GM19025 (cell line): ENCODE data around the gene SFRP5.

Experiments used
- ATAC-seq: cut with Tn5 transposase; IDR thresholded peaks from one replicate; pipeline ENCODE4 v1.9.1; 2021; ENCODE audit warnings: mild to moderate bottlenecking, low read depth, moderate library complexity; ENCODE audit not compliant: unreplicated experiment

SFRP5 gene

DNA sequence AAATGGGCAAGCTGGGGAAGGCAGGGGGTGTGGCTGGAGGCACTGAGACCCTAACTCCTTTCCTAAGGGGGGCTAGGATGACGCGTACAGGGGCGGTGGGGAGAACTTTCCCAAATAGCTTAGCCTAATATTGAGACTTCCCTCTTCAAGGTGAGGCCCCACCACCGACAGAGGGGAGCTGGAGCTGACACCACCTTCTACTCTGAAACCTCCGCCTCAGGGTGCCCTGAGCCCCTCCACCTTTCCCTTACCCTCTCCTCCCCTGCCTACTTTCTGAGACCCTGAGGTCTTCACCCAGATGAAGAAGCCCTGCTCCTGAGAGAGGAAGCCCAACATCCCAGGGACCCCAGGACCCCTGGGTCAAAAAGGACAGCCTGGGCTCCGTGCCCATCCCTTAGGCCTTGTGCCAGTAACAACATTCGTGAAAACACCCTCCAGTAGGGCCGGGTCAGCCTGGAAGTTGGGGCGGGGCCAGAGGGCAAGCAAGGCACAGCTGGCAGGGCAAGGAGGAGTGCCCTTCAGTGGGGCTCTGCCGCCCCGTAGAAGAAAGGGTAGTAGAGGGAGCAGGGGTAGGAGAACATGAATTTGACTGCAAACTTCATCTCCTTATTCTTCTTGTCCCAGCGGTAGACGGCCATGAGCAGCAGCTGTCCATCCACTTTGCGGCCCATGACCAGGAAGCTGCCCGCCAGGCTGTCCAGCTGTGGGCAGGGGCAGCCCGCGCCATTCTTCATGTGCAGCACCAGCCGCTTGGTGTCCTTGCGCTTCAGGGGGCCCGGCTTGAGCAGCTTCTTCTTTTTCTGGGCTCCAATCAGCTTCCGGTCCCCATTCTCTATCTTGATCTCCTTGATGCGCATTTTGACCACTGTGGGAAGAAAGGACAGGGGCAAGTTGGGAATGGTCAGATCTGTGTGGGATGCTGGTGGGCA lies 4.5 kb downstream of the SFRP5 start:
- ATAC-seq, result no peak

DNA sequence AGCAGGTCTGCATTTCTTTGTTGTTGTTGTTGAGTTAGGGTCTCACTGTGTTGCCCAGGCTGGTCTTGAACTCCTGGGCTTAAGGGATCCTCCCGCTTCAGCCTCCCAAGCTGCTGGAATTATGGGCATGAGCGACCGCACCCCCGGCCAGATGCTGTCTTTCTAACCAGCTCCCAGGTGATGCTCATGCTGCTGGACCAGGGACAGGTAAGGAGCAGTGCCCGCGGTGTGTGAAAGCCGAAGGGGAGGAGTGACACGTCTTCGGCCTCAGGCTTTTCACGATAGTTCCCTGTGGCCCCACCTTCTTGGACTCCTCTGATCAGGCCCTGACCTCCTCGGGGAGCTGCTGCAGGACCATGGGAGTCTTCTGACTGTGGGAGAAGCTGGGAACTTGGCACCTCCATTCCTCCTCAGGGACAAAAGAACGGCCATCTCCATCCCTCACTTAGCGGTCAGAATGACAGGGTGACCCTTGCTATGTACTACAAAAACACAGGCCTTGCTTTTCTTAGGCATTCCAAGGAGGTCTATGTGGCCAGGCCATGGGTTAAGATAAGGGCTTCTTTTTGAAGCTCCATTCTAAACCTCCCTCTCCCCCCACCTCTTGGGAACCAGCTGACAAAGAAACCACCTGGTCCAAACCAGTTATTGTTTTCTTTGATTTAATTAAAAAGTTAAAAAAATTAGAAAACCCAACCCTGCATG lies 5.5 kb downstream of the SFRP5 start:
- no peak for ATAC-seq

DNA sequence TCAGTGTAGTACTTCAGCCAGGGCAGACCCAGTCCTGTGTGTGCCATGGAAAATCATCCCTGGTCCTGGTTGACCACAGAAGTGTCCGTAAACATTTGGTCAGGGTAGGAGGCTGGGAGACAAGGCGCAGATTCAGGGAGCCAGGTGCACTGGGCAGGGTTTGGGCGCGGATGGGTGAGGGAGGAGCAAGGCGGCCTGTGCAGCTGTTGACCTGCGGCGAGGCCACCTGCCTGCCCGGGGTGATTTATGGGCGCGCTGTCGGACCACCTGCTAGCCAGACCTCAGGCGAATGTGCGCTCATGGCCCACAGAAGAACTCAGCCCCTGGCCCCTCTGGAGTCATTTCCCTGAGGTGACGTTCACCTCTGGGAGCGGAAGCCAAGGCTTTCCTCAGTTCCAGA lies 6.6 kb downstream of the SFRP5 start:
- no peak for ATAC-seq

DNA sequence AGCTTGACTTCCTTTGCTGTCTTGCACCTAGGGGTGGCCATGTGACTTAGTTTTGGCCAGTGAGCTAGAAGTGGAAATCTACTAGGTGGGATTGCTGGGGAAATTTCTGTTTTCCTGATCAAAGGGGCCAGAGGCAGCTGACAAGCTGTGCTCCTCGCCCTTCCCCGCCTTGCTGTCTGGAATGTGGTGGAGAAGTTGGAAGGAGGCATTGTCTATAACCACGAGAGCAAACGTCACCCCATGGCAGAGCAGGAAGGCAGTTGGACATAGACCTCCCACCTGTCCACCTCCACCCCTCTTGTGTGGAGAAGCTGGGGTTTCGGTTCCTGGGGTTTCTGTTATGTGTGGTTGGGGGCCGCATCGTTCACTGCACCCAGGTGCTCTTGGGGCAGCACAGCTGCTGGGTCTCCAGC lies 7.3 kb downstream of the SFRP5 start:
- ATAC-seq, result no peak

DNA sequence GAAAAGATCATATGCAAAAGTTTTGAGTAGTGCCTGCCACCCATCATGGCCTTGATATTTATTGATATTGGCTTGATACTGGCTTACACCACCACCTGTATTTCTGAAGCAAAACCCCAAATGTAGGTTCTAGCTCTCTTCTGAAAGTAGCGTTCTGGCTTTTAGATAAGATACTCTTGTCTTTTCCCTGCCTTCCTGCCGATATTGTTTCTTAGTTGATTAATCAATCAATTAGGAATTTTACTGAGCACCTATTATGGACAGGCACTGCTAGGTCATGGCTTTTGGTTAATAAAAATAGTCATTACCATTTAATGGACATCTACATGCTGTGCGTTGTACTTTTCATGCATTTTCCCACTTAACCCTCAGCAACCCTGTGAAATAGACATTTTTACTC lies 7.9 kb downstream of the SFRP5 start:
- ATAC-seq, result no peak

DNA sequence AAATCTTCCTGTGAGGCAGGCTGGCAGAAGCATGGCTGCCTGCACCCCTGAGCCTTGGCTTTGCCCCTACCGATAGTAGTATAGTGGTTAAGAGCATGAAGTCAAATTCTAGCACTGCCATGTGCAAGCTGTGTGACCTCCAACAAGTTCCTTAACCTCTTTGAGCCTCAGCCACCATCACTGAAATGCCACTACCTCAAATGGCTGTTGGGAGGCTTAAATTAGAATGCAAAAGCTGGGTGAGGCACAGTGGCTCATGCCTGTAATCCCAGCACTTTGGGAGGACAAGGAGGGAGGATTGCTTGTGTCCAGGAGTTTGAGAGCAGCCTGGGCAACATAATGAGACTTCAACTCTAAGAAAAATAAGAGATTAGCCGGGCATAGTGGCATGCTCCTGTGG lies 8.4 kb downstream of the SFRP5 start:
- ATAC-seq, result no peak

DNA sequence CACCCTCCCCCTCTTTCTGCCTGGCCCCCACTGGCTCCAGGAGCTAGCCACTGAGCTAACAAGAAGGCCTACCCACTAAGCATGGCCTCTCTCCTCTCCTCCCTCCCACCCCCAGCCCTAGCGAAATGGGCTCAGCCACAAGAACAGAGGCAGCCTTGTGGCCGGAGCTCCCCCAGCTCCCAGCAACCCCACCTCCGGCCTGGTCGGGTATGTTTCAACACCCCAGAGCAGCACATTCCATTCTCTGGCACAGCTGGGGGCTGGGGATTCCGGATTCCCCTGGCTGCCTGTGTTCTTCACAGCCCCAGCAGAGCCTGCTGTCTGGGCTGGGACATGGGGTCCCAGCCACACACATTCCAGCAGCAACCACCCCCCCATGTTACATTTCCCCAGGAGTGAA lies 9.0 kb downstream of the SFRP5 start:
- ATAC-seq, result no peak

DNA sequence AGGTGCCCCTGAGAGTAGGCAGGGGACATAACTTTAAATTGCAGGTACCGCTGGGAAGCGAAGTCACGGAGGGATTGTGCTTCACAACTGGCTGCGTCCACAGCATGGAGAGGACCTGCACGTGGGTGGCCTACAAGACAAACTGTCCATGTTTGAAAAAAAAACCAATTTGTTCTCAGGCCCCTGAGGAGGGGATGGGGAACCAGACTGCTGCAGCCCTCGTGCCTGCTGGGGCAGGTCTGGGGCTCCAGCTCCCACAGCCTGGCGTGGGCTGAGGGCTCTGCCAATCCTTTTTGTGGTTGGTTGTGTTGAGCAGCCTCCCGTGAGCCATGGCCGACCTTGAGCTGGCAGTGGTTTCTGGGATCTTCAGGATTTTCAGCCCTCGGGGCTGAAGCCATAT lies 9.7 kb downstream of the SFRP5 start:
- no peak for ATAC-seq

DNA sequence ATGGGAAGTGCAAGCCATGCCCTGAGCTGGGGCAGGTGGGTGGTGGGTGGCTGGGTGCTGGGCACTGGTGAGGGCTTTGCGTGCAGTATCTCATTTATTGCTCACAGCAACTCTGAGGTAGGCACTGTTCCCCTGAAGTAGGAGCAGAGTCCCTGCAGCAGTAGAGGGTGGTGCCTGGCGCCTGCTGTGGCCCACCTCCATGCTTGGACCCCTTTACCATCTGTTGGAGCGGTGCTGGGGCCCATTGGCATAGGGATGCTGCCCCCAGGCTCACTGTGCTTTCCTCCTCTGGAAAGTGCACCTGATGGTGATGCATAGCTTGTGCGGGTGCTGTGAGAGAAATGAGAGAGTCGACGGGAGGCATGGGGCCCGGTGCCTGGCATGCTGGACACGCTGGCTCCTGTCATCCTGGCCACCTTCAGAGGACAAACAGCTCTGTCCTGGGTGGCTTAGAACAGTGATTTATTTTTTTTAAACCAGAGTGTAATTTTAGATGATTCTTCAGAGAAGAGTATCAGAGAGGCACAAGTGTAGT lies 10.4 kb downstream of the SFRP5 start:
- ATAC-seq, result no peak

DNA sequence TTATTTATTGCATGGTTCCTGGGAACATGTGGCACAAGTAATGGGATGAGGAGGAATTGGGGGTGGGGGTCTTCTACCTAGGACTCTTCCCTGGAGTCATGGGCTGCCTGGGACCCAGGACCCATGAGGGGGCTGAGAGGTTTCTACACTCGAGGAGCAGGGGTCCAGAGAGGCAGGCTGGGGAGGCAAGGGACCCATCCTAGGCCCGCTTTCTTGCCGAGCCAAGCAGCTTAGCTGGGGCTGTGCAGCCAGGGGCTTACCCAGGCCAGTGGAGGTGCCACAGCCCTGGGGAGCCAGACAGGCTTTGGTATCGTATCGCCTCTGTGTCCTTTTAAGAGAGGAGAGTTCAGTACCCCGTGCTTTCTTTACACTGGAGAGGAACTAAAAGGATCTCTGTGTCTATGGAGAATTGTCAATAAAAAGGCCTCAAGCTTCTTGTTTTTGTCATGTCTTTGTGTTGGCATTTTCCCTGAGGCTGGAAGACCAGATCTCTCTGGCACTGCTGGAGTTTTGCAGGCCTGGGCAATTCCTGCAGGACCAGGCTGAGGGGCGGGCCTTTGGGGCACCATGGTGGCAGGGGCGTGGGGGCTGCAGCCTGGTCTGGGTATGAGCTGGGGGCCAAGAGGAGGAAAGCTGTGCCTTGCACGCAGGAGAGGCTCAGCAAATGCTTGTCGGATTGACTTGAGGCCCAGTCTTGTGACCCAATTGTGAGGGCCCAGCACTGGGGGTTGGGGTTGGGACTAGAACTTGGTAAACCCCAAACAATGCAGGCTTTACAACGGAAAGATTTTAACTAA lies 11.1 kb downstream of the SFRP5 start:
- no peak for ATAC-seq

DNA sequence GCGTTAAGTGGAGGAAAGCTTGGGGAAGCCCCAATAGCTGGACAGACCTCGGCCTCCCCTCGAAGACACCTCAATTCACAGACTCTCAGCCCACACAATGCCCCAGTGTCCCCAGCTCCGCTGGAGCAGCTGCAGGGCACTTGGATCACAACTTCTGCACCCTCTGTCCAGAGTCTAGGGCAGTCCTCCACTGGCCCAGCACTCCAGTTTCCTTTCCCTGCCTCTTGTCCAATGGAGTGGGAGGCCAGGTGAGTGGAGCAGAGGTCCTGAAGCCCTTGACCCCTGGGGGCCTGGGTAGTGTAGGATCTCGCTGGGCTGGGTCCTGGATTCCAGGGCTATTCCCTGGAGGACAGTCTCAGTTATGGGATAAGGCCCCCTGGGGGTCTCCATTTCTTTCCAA lies 11.9 kb downstream of the SFRP5 start:
- ATAC-seq, result no peak

DNA sequence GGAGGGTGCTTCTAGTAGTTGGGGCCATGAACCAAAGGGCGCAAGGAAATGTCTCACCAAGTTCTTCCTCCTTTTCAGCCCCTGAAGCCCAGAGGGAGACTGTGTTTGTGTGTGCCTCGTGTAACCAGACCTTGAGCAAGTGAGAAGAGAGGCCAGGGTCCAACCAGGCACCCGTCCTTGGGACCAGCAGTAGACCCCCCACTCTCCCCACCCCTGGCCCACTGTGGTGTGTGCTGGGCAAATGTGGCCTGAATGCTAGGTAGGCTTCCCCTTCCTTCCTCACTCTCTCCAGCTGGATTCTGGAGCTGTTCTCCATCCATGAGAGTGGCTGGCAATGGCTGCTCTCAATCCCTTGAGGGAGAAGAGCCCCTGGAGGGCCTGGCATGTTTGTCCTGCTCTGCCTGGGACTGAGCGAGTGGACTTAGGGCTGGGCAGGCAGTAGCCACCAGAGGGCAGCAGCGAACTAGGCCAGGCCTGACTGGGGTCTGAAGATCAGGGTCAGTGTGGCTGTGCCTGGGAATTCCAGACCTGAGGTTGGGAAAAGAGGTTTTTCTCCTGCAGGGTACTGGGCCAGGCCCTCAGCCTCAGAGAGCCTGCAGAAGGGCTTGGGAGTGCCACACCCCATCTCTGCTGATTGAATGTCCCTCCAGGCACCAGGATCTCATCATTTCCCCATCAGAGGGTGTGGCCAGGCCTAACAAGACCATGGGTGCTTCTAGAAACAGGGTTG lies 12.5 kb downstream of the SFRP5 start:
- no peak for ATAC-seq

DNA sequence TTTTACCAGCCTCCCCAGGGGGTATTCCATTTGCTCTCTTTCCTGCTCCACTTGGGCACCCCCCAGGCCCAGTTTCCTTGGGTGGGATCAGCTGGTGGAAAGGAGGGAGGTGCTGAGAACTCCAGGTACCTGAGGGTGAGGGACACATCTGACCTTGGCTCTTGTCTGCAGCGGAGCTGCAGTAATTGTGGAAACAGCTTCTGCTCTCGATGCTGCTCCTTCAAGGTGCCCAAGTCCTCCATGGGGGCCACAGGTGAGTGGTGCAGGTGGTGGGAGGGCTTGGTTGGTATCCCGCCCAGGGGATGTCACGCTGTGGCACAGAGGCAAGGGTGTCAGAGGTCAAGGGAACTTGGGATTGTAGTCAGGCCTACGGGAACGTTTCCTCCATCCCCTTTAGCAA lies 14.3 kb downstream of the SFRP5 start:
- no peak for ATAC-seq

DNA sequence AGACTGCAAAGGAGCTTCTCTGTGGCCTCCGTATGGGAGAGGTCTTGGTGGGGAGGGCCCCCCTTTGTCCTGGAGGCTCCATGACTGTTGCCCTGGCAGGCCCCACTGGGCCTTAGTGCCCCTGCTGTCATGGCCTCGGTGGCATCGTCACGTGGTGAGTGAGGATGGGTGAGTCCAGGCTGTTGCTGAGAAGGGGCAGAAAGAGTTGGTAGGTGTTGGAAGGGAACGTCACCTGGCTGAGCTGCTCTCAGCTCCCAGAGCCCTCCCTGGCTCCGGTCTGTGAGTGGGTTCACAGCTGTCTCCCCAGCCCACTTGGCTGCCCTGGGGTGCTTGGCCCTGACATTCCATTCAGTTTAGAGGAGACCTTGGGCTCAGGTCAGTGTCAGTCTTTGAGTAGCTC lies 16.1 kb downstream of the SFRP5 start:
- ATAC-seq, result no peak

DNA sequence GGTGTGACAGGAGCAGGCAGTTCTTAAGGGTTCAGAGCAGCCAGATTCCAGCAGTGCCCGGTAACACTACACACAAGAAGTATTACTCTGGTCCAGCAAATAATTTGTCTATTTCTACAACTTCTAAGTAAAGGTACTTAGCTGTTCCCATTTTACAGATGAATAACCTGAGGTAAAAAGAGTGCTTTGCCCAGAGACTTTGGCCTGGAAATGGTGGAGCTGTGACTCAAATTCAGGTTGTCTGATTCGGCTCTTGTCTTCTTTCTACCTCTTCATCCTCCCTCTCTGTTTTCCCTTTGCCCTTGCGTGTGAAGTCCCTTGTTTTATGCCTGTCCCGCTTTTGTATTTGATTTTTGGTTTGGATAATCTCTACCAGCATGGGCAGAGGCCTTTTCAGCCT lies 17.1 kb downstream of the SFRP5 start:
- no peak for ATAC-seq

DNA sequence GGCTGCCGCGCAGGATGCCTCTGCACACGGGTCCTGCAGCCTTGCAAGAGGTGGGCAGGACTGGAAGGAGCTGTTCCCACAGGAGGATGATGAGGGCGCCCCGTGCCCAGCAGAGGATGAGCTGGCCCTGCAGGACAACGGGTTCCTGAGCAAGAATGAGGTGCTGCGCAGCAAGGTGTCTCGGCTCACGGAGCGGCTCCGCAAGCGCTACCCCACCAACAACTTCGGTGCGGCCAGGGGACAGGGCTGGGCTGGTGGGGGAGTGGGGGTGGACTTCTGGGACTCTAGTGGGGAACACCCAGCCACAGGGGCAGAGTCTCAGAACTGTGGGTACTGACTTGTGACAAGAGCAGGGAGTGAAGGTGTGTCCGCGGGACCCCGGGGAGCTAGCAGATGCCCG lies 18.8 kb downstream of the SFRP5 start:
- no peak for ATAC-seq

DNA sequence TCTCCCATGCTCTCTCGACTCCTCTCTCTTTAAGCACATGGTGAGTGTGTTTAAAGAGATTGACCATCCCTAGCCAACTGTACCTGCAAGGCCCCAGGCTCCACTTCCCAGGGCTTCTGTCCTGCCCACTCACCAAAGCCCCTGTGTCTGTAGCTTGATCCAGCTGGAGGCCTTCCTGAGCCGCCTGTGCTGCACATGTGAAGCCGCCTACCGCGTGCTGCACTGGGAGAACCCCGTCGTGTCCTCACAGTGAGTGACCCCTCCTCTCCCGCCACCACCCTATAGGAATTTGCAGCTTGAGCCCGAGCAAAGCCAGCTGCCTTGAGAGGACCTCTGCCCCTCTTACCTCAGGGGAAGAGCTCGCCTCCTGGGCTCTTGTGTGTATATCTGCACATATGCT lies 23.7 kb downstream of the SFRP5 start:
- ATAC-seq, result no peak

DNA sequence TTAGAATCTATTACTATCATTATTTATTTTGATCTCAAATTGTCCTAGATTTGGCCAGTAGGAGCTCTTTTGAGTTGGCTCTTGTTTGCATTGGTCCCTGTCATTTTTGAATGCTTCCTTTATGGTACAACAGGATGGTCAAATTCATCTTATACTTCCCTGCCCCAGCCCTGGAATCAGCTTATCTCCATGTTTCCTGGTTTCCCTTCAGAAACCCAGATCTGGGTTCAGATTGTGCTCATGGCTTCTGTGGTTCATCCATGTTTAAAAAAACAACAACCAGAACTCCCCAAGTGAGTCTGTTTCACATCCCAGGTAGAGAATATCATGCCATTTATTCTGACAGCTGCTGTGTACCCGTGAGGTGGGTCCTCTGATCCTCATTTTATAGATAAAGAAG lies 24.2 kb downstream of the SFRP5 start:
- ATAC-seq, result no peak

DNA sequence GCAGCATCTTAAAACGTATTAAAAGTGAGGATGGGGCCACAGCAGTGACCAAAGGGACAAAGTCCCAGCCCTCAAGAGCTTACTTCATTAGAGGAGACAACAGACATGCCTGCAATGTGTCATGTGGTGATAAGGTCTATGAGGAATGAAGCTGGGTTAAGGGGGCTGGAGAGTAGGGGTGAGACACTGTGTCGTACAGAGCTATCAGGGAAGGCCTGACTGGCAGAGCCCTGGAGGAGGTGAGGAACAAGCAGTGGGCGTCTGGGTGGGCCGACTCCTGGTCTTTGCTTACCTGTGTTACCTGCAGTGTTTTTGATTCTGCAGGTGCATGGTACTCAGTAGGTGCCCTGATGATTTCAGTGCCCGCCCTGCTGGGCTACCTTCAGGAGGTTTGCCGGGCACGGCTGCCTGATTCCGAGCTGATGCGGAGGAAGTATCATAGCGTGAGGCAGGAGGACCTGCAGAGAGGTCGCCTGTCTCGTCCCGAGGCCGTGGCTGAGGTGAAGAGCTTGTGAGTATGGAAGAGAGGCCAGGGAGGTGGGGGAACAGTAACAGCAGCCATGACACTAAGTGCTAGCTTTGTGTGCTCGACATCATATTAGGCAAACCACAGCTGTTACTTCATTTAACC lies 27.3 kb downstream of the SFRP5 start:
- ATAC-seq, result no peak
